H1 (cell line): Measurements from ENCODE around the gene NPY2R. TPM values are rescaled to one million over a fixed set of nuclear protein-coding genes. Genes with fewer than 3 reads are reported as not detected.

Experiments used
- CTCF ChIA-PET: fragments of 300-600 bp; sonication (Branson Sonifier 250); formaldehyde crosslinking; loops from one replicate; lab custom pipeline; 2021; ENCODE audit not compliant: partially characterized antibody; lab: Charles Lee
- POLR2A ChIA-PET: fragments of 300-600 bp; sonication (Branson Sonifier 250); formaldehyde crosslinking; loops from one replicate; lab custom pipeline; 2021; ENCODE audit warnings: inconsistent platforms; ENCODE audit not compliant: partially characterized antibody; lab: Charles Lee
- DNase-seq, 2 experiments: peaks; one replicate each; pipeline versions ENCODE4 v3.0.0 to v3.0.0-alpha.2; 2010 to 2022; ENCODE audit warnings: low spot score in 2 of 2, low read depth in 1 of 2, mixed read lengths in 1 of 2
- FAIRE-seq: peaks from 2 replicates; lab custom pipeline; 2011; peaks lifted over from hg19 to GRCh38; lab: Jason Lieb, UNC
- H2AFZ ChIP-seq: 2 replicates; pipeline ENCODE4 v1.8.1; 2012; ENCODE audit warnings: low read length, inconsistent platforms
- H2AK5ac ChIP-seq: 2 replicates; pipeline ENCODE4 v1.6.1; 2013; ENCODE audit warnings: low read depth, low read length
- H2BK120ac ChIP-seq: replicated peaks from 2 replicates; pipeline ENCODE3; 2013; ENCODE audit warnings: low read depth, low read length, inconsistent platforms
- H2BK12ac ChIP-seq: 2 replicates; pipeline ENCODE4 v1.6.1; 2013; ENCODE audit warnings: low read depth, low read length
- H2BK15ac ChIP-seq: 2 replicates; pipeline ENCODE4 v1.6.1; 2013; ENCODE audit warnings: low read length
- H2BK20ac ChIP-seq: 2 replicates; pipeline ENCODE4 v1.6.1; 2013; ENCODE audit warnings: low read length
- H2BK5ac ChIP-seq: 2 replicates; pipeline ENCODE4 v1.6.1; 2013; ENCODE audit warnings: low read depth, low read length
- H3K14ac ChIP-seq: 2 replicates; pipeline ENCODE4 v1.6.1; 2013; ENCODE audit warnings: inconsistent platforms; ENCODE audit not compliant: insufficient read length
- H3K18ac ChIP-seq: 2 replicates; pipeline ENCODE4 v1.6.1; 2013; ENCODE audit warnings: low read length; ENCODE audit errors: extremely low read depth
- H3K23ac ChIP-seq: 2 replicates; pipeline ENCODE4 v1.6.1; 2013; ENCODE audit warnings: inconsistent platforms; ENCODE audit not compliant: insufficient read length
- H3K23me2 ChIP-seq: 2 replicates; pipeline ENCODE4 v1.6.1; 2013; ENCODE audit warnings: low read depth, low read length
- H3K27ac ChIP-seq: 2 replicates; pipeline ENCODE4 v1.6.1; 2011; ENCODE audit warnings: low read depth, low read length, inconsistent platforms
- H3K27me3 ChIP-seq, 4 experiments: replicated peaks in 1 of 4; 1 replicate in 1 of 4; 2 replicates in 3 of 4; pipeline versions ENCODE4 v1.6.1 to v1.8.1; 2011 to 2013; ENCODE audit warnings: low read length in 3 of 4, mild to moderate bottlenecking in 3 of 4, inconsistent platforms in 2 of 4, mixed read lengths in 2 of 4, moderate library complexity in 1 of 4; ENCODE audit not compliant: control insufficient read depth in 3 of 4, insufficient read depth in 3 of 4; ENCODE audit errors: extremely low read depth in 1 of 4
- H3K36me3 ChIP-seq, 4 experiments: 2 replicates each; pipeline versions ENCODE4 v1.6.1 to v1.8.1; 2011 to 2013; ENCODE audit warnings: mild to moderate bottlenecking in 4 of 4, low read length in 3 of 4, moderate library complexity in 2 of 4, control low read depth in 1 of 4, inconsistent platforms in 1 of 4; ENCODE audit not compliant: insufficient read depth in 4 of 4, control insufficient read depth in 2 of 4
- H3K4ac ChIP-seq: replicated peaks from 2 replicates; pipeline ENCODE3; 2013; ENCODE audit warnings: low read length, low read depth, mixed read lengths, inconsistent platforms; ENCODE audit not compliant: insufficient read length
- H3K4me1 ChIP-seq, 4 experiments: replicated peaks in 1 of 4; 1 replicate in 1 of 4; 2 replicates in 3 of 4; pipeline versions ENCODE4 v1.6.1 to v1.8.1; 2011 to 2013; ENCODE audit warnings: low read length in 3 of 4, inconsistent platforms in 2 of 4, mixed read lengths in 1 of 4; ENCODE audit not compliant: insufficient read depth in 4 of 4, control insufficient read depth in 3 of 4
- H3K4me2 ChIP-seq, 2 experiments: 2 replicates each; pipeline versions ENCODE4 v1.6.1 to v1.8.1; 2011 to 2013; ENCODE audit warnings: low read depth in 2 of 2, low read length in 2 of 2, control low read depth in 1 of 2, inconsistent platforms in 1 of 2, mild to moderate bottlenecking in 1 of 2; ENCODE audit not compliant: insufficient read depth in 1 of 2
- H3K4me3 ChIP-seq, 4 experiments: fragments of 200-600, 300-600 bp in 1 of 4; sonication (generic), shearing (Covaris generic), sonication (Bioruptor Twin) in 1 of 4; 2 replicates each; pipeline versions ENCODE4 v1.5.1 to v1.8.1; 2011 to 2016; ENCODE audit warnings: low read length in 4 of 4, low read depth in 3 of 4, control low read depth in 2 of 4, inconsistent platforms in 2 of 4, mild to moderate bottlenecking in 2 of 4, mixed read lengths in 1 of 4, moderate library complexity in 1 of 4; ENCODE audit not compliant: insufficient read depth in 2 of 4; ENCODE audit errors: extremely low read depth in 1 of 4
- H3K56ac ChIP-seq: replicated peaks from 2 replicates; pipeline ENCODE3; 2013; ENCODE audit warnings: low read depth, mild to moderate bottlenecking, mixed read lengths, low read length, inconsistent platforms; ENCODE audit not compliant: insufficient read length
- H3K79me1 ChIP-seq: 2 replicates; pipeline ENCODE4 v1.6.1; 2013; ENCODE audit warnings: low read depth, low read length, control low read depth
- H3K79me2 ChIP-seq, 2 experiments: 2 replicates each; pipeline versions ENCODE4 v1.6.1 to v1.8.1; 2012 to 2013; ENCODE audit warnings: low read length in 2 of 2, mild to moderate bottlenecking in 2 of 2, inconsistent platforms in 1 of 2; ENCODE audit not compliant: insufficient read depth in 2 of 2, control insufficient read depth in 1 of 2
- H3K9ac ChIP-seq, 4 experiments: replicated peaks in 1 of 4; 1 replicate in 1 of 4; 2 replicates in 3 of 4; pipeline versions ENCODE4 v1.6.1 to v1.8.1; 2011 to 2013; ENCODE audit warnings: low read depth in 3 of 4, low read length in 3 of 4, control low read depth in 2 of 4, mild to moderate bottlenecking in 2 of 4, moderate library complexity in 2 of 4, inconsistent platforms in 1 of 4; ENCODE audit errors: extremely low read depth in 1 of 4
- H3K9me3 ChIP-seq, 2 experiments: 2 replicates each; pipeline versions ENCODE4 v1.6.1 to v1.8.1; 2012 to 2013; ENCODE audit warnings: mild to moderate bottlenecking in 2 of 2, moderate library complexity in 2 of 2, control low read depth in 1 of 2, inconsistent platforms in 1 of 2, low read depth in 1 of 2, low read length in 1 of 2, mixed read lengths in 1 of 2; ENCODE audit not compliant: insufficient read depth in 2 of 2
- H4K20me1 ChIP-seq, 2 experiments: replicated peaks in 1 of 2; 2 replicates each; pipeline versions ENCODE3 to v1.8.1; 2011 to 2013; ENCODE audit warnings: inconsistent platforms in 2 of 2, low read length in 2 of 2, mild to moderate bottlenecking in 1 of 2; ENCODE audit not compliant: insufficient read depth in 2 of 2, control insufficient read depth in 1 of 2
- H4K5ac ChIP-seq: 2 replicates; pipeline ENCODE4 v1.6.1; 2013; ENCODE audit warnings: low read length, low read depth, mixed read lengths, inconsistent platforms; ENCODE audit not compliant: insufficient read length
- H4K8ac ChIP-seq: 2 replicates; pipeline ENCODE4 v1.8.0; 2013; ENCODE audit warnings: mild to moderate bottlenecking, moderate library complexity, low read length, inconsistent platforms; ENCODE audit not compliant: insufficient read depth; ENCODE audit errors: extremely low read depth
- H4K91ac ChIP-seq: replicated peaks from 2 replicates; pipeline ENCODE3; 2013; ENCODE audit warnings: low read length, mixed read lengths, inconsistent platforms; ENCODE audit not compliant: insufficient read length
- ASH2L ChIP-seq: fragments of 200-600, 300-600 bp; sonication (generic); IDR thresholded peaks from one replicate; pipeline ENCODE4 v1.7.1; 2017; ENCODE audit warnings: low read length
- BACH1 ChIP-seq: IDR thresholded peaks from 2 replicates; pipeline ENCODE4 v1.6.1; 2012; ENCODE audit warnings: low read length, improper control_type of control experiment
- BCL11A ChIP-seq, 2 experiments: IDR thresholded peaks; one replicate each; pipeline ENCODE4 v1.6.1; 2011; ENCODE audit warnings: low read depth in 2 of 2, low read length in 2 of 2, mild to moderate bottlenecking in 2 of 2
- FOSL1 ChIP-seq: IDR thresholded peaks from 2 replicates; pipeline ENCODE4 v1.6.1; 2011; ENCODE audit warnings: mild to moderate bottlenecking, low read depth, low read length, moderate library complexity; ENCODE audit not compliant: insufficient read depth
- GABPA ChIP-seq: IDR thresholded peaks from 2 replicates; pipeline ENCODE4 v1.6.1; 2011; ENCODE audit warnings: mild to moderate bottlenecking, low read length, moderate library complexity, borderline replicate concordance; ENCODE audit not compliant: insufficient read depth
- HDAC6 ChIP-seq: IDR thresholded peaks from one replicate; pipeline ENCODE4 v1.7.1; 2012; ENCODE audit warnings: low read depth, mild to moderate bottlenecking, inconsistent platforms, low read length, moderate library complexity
- KDM1A ChIP-seq: fragments of 200-600, 300-600 bp; sonication (generic); IDR thresholded peaks from 2 replicates; pipeline ENCODE4 v1.7.1; 2016; ENCODE audit warnings: mild to moderate bottlenecking, low read length, borderline replicate concordance
- NANOG ChIP-seq: IDR thresholded peaks from 2 replicates; pipeline ENCODE4 v1.6.1; 2011; ENCODE audit warnings: low read length, low read depth, mild to moderate bottlenecking, inconsistent platforms; ENCODE audit not compliant: insufficient read depth, poor library complexity, severe bottlenecking
- POU5F1 ChIP-seq: IDR thresholded peaks from 2 replicates; pipeline ENCODE4 v1.6.1; 2011; ENCODE audit warnings: low read depth, mild to moderate bottlenecking, low read length, moderate library complexity
- SP4 ChIP-seq: IDR thresholded peaks from 2 replicates; pipeline ENCODE4 v1.6.1; 2012; ENCODE audit warnings: low read length, inconsistent platforms
- SUZ12 ChIP-seq: fragments of 200-600 bp; sonication (generic); IDR thresholded peaks from 2 replicates; pipeline ENCODE4 v1.6.1; 2012; ENCODE audit warnings: mild to moderate bottlenecking, inconsistent platforms, low read length, moderate library complexity, mixed read lengths
- TAF1 ChIP-seq: IDR thresholded peaks from 2 replicates; pipeline ENCODE4 v1.6.1; 2011; ENCODE audit warnings: mild to moderate bottlenecking, low read depth, low read length
- WGBS, 2 experiments: shearing (Covaris generic) in 1 of 2; methylation state at CpG; one replicate each; pipeline versions ENCODE4 v1.1.6 to v1.1.7; 2013 to 2015; ENCODE audit warnings: low lambda C conversion rate in 2 of 2, mixed read lengths in 2 of 2, inconsistent platforms in 1 of 2, low coverage in 1 of 2, missing lambda C conversion rate in 1 of 2; ENCODE audit not compliant: insufficient replicate concordance in 2 of 2, insufficient coverage in 1 of 2, insufficient read length in 1 of 2; ENCODE audit errors: extremely low coverage in 1 of 2, missing lambda C conversion rate in 1 of 2; 5-methylcytosine and 5-hydroxymethylcytosine counted together
- polyA plus RNA-seq, 7 experiments: library from polyadenylated mRNA; depleted of rRNA in 3 of 7; stranded (reverse) in 5 of 7; unstranded in 2 of 7; fragments of >200 nt in 5 of 7; fragments of 200-250 nt in 2 of 7; gene quantifications; 1 replicate in 5 of 7; 2 replicates in 1 of 7; 4 replicates in 1 of 7; pipeline versions ENCODE4 v1.2.1 to v1.2.3, GENCODE V29; 2011 to 2013; ENCODE audit warnings: missing spikeins in 2 of 7, mixed read lengths in 2 of 7
- total RNA-seq: library from RNA; stranded (reverse); fragmentation: NEBNext Ultra II Directional; extraction: Animal tissue kit (Norgen Biotek cat#: 25700); gene quantifications from 2 replicates; pipeline ENCODE4 v1.2.1, GENCODE V29; 2021
- TF ChIP-seq, protein P1 (sequence below), 3 experiments: IDR thresholded peaks; 1 replicate in 2 of 3; 2 replicates in 1 of 3; pipeline versions ENCODE4 v1.5.1 to v1.6.1; 2011; ENCODE audit warnings: low read length in 3 of 3, mild to moderate bottlenecking in 3 of 3, inconsistent platforms in 2 of 3, low read depth in 1 of 3, moderate library complexity in 1 of 3; ENCODE audit not compliant: insufficient read depth in 1 of 3; ENCODE audit errors: control extremely low read depth in 1 of 3

Gene NPY2R
- total and polyA plus RNA-seq, 2 of the 8 experiments (the other 6 are each of a cell fraction or from before 2014, with no cell fraction given): 0.09 to 0.41 TPM

GRCh38 chr4:155197757-155198156 is 10.7 kb upstream of the NPY2R start:
- H2AFZ ChIP-seq: no peak overlapping the region
- no peak overlapping the region for H2BK20ac ChIP-seq
- WGBS, 2 experiments: 89% methylated on average over 2 of the region's 2 CpGs; no CpG with 5 or more reads in 1 of the 2 experiments
- no peaks in the 10 kb centered on the region for H3K36me3 ChIP-seq
- POLR2A ChIA-PET: no interaction called here
- no peak overlapping the region for H3K23ac ChIP-seq
- no peaks in the 10 kb centered on the region for H3K23me2 ChIP-seq
- no peaks in the 10 kb centered on the region for H3K4me1 ChIP-seq
- no peak overlapping the region for H3K27ac ChIP-seq
- no peaks in the 10 kb centered on the region for H3K27me3 ChIP-seq
- H3K4me2 ChIP-seq: no peak overlapping the region
- H3K18ac ChIP-seq: no peak overlapping the region
- H3K9me3 ChIP-seq: no peaks in the 10 kb centered on the region
- H3K4ac ChIP-seq: no peak overlapping the region
- no peak overlapping the region for H4K91ac ChIP-seq
- no peak overlapping the region for H4K5ac ChIP-seq
- DNase-seq: no peak
- no peak overlapping the region for H2AK5ac ChIP-seq
- no peaks in the 10 kb centered on the region for H3K79me1 ChIP-seq
- no peak for FAIRE-seq
- H2BK5ac ChIP-seq: no peak overlapping the region
- CTCF ChIA-PET: no interaction called here
- no peaks in the 10 kb centered on the region for H4K20me1 ChIP-seq
- no peak overlapping the region for H2BK12ac ChIP-seq
- H3K79me2 ChIP-seq: no peaks in the 10 kb centered on the region
- H4K8ac ChIP-seq: no peak overlapping the region
- H3K14ac ChIP-seq: no peak overlapping the region
- no peak overlapping the region for H3K56ac ChIP-seq
- no peak overlapping the region for H2BK15ac ChIP-seq
- H3K9ac ChIP-seq: no peak overlapping the region
- no peak overlapping the region for H2BK120ac ChIP-seq
- no peak overlapping the region for H3K4me3 ChIP-seq
- no peak for TF ChIP-seq POU5F1
- TF ChIP-seq, protein P1, sequence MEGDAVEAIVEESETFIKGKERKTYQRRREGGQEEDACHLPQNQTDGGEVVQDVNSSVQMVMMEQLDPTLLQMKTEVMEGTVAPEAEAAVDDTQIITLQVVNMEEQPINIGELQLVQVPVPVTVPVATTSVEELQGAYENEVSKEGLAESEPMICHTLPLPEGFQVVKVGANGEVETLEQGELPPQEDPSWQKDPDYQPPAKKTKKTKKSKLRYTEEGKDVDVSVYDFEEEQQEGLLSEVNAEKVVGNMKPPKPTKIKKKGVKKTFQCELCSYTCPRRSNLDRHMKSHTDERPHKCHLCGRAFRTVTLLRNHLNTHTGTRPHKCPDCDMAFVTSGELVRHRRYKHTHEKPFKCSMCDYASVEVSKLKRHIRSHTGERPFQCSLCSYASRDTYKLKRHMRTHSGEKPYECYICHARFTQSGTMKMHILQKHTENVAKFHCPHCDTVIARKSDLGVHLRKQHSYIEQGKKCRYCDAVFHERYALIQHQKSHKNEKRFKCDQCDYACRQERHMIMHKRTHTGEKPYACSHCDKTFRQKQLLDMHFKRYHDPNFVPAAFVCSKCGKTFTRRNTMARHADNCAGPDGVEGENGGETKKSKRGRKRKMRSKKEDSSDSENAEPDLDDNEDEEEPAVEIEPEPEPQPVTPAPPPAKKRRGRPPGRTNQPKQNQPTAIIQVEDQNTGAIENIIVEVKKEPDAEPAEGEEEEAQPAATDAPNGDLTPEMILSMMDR (IDR thresholded peaks at IDR 0.05; ENCODE audit: control extremely low read depth in 1 of 3, insufficient read depth in 1 of 3, low read depth in 1 of 3, low read length in 3 of 3): no peak
- TF ChIP-seq GABPA: no peak
- TF ChIP-seq FOSL1: no peak
- TF ChIP-seq BCL11A (IDR thresholded peaks at IDR 0.05; ENCODE audit: low read depth in 2 of 2, low read length in 2 of 2): no peak
- TF ChIP-seq SP4: no peak
- TF ChIP-seq HDAC6: no peak
- no peak for TF ChIP-seq SUZ12
- TF ChIP-seq ASH2L: no peak
- no peak for TF ChIP-seq KDM1A
- no peak for TF ChIP-seq NANOG
- no peak for TF ChIP-seq BACH1
- no peak for TF ChIP-seq TAF1
